ENCODE data around the gene SLC14A1.

SLC14A1 gene

DNA sequence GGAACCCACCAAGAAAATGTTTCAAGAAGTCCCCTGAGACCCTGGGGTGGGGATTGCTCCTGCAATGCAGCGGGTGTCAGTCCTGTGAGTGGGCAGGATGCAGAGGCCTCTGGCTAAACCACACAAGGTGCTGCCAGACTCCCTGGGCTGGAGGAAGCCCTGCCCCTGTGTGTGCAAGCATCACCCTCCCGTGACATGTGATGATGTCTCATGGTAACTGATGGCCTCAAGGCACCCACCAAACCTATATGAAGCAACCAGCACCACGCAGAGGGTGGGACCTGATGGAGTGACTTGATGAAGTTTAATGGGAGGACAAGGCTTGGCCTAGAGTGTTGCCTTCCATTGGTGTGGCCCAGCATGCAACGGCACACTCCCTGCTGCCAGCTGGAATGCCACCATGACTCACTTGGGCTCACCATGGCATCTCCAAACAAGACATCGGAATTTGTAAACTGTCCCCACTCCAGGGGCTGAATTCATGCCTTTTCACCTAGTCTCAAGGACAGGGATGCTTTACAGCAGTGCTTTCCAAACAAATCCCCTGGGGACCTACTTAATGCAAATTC is 8.7 kb upstream of the SLC14A1 start:
- no peaks in the 10 kb centered on the region for H3K27me3 ChIP-seq (ENCODE audit: control insufficient read depth, insufficient read depth, low read length)
- H3K79me2 ChIP-seq, result no peaks in the 10 kb centered on the region
- H3K4me2 ChIP-seq (ENCODE audit: low read length), result no peak overlapping the region
- H3K4me3 ChIP-seq (ENCODE audit: low read depth, low read length), result no peak overlapping the region
- no peak for TF ChIP-seq CTCF (IDR thresholded peaks at IDR 0.05)
- no peaks in the 10 kb centered on the region for H3K36me3 ChIP-seq (ENCODE audit: control insufficient read depth, insufficient read depth, low read length)
- H3K4me1 ChIP-seq, result no peaks in the 10 kb centered on the region
- no peaks in the 10 kb centered on the region for H3K9me3 ChIP-seq (ENCODE audit: control insufficient read depth, low read length)
- no peak overlapping the region for H3K27ac ChIP-seq
- no peak overlapping the region for H2AFZ ChIP-seq
- no peak overlapping the region for H3K9ac ChIP-seq

GRCh38 chr18:45719106-45719505 is 4.9 kb upstream of the SLC14A1 start:
- Histone ChIP-seq H3K4me3 (ENCODE audit: low read depth, low read length) (no peak overlapping the region), H3K27me3 (ENCODE audit: control insufficient read depth, insufficient read depth, low read length) (no peaks in the 10 kb centered on the region), H3K79me2 (no peaks in the 10 kb centered on the region), H3K4me1 (no peaks in the 10 kb centered on the region), H3K36me3 (ENCODE audit: control insufficient read depth, insufficient read depth, low read length) (no peaks in the 10 kb centered on the region), H3K9me3 (ENCODE audit: control insufficient read depth, low read length) (no peaks in the 10 kb centered on the region), H3K9ac (no peak overlapping the region), H3K4me2 (ENCODE audit: low read length) (no peak overlapping the region), H3K27ac (no peak overlapping the region), H2AFZ (no peak overlapping the region)
- TF ChIP-seq CTCF (IDR thresholded peaks at IDR 0.05), result no peak

GRCh38 chr18:45722899-45723298 is 1.1 kb upstream of the SLC14A1 start:
- no peak overlapping the region for H3K4me3 ChIP-seq (ENCODE audit: low read depth, low read length)
- peak; percentile 66 for TF ChIP-seq CTCF (IDR thresholded peaks at IDR 0.05)
- no peaks in the 10 kb centered on the region for H3K79me2 ChIP-seq
- no peaks in the 10 kb centered on the region for H3K36me3 ChIP-seq (ENCODE audit: control insufficient read depth, insufficient read depth, low read length)
- H3K27ac ChIP-seq, result no peak overlapping the region
- no peak overlapping the region for H2AFZ ChIP-seq
- no peaks in the 10 kb centered on the region for H3K4me1 ChIP-seq
- no peak overlapping the region for H3K4me2 ChIP-seq (ENCODE audit: low read length)
- no peaks in the 10 kb centered on the region for H3K27me3 ChIP-seq (ENCODE audit: control insufficient read depth, insufficient read depth, low read length)
- H3K9me3 ChIP-seq (ENCODE audit: control insufficient read depth, low read length), result no peaks in the 10 kb centered on the region
- no peak overlapping the region for H3K9ac ChIP-seq

GRCh38 chr18:45724601-45725000 is 620 bp downstream of the SLC14A1 start:
- Histone ChIP-seq H3K4me2 (ENCODE audit: low read length) (no peak overlapping the region), H3K36me3 (ENCODE audit: control insufficient read depth, insufficient read depth, low read length) (no peaks in the 10 kb centered on the region), H3K79me2 (no peaks in the 10 kb centered on the region), H3K27ac (no peak overlapping the region), H3K27me3 (ENCODE audit: control insufficient read depth, insufficient read depth, low read length) (no peaks in the 10 kb centered on the region), H3K4me3 (ENCODE audit: low read depth, low read length) (no peak overlapping the region), H2AFZ (no peak overlapping the region), H3K4me1 (no peaks in the 10 kb centered on the region), H3K9ac (no peak overlapping the region), H3K9me3 (ENCODE audit: control insufficient read depth, low read length) (no peaks in the 10 kb centered on the region)
- no peak for TF ChIP-seq CTCF (IDR thresholded peaks at IDR 0.05)

DNA sequence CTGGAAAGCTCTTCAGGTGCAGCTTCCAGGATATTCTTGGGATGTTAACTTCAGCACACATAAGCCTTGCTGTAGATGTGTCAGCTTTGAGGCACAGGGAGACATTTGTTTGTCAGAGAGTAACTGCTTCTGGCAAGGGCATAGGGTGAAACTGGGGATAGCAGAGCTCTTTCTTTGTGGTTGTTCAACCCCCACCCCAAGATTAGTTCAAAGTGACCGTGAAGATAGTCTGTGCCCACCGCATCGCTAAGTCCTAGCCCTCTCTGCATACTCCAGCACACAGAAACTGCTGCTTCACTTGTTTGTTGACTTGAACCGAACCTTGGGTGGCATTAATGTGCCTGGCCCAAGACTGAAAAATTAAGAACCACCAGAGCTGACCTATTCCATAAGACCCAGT is 1.4 kb downstream of the SLC14A1 start:
- Histone ChIP-seq H3K4me2 (ENCODE audit: low read length) (no peak overlapping the region), H3K36me3 (ENCODE audit: control insufficient read depth, insufficient read depth, low read length) (no peaks in the 10 kb centered on the region), H3K4me3 (ENCODE audit: low read depth, low read length) (no peak overlapping the region), H3K9ac (no peak overlapping the region), H3K27ac (no peak overlapping the region), H3K9me3 (ENCODE audit: control insufficient read depth, low read length) (no peaks in the 10 kb centered on the region), H3K79me2 (no peaks in the 10 kb centered on the region), H3K27me3 (ENCODE audit: control insufficient read depth, insufficient read depth, low read length) (no peaks in the 10 kb centered on the region), H3K4me1 (no peaks in the 10 kb centered on the region), H2AFZ (no peak overlapping the region)
- TF ChIP-seq CTCF (IDR thresholded peaks at IDR 0.05), result no peak
